Hepatocyte (in vitro differentiated cells): ENCODE results near the gene GRB10. TPM values are rescaled to one million over a fixed set of nuclear protein-coding genes. Genes with fewer than 3 reads are reported as not detected.

Experiments
- DNase-seq: peaks from one replicate; pipeline ENCODE4 v3.0.0-alpha.2; 2016; ENCODE audit warnings: low spot score
- H2AFZ ChIP-seq: fragments of 200-600 bp; sonication (generic); 2 replicates; pipeline ENCODE4 v1.6.0; 2016; ENCODE audit warnings: antibody characterized with exemption, mild to moderate bottlenecking
- H3K27ac ChIP-seq: fragments of 200-600 bp; sonication (generic); 2 replicates; pipeline ENCODE4 v1.5.1; 2016; ENCODE audit warnings: mild to moderate bottlenecking
- H3K27me3 ChIP-seq: fragments of 200-600 bp; sonication (generic); 2 replicates; pipeline ENCODE4 v1.6.1; 2016
- H3K36me3 ChIP-seq: fragments of 200-600 bp; sonication (generic); replicated peaks from 2 replicates; pipeline ENCODE4 v1.5.1; 2016; ENCODE audit warnings: low read depth; ENCODE audit not compliant: insufficient read depth
- H3K4me1 ChIP-seq: fragments of 200-600 bp; sonication (generic); 2 replicates; pipeline ENCODE4 v1.5.1; 2016; ENCODE audit warnings: mild to moderate bottlenecking, moderate library complexity; ENCODE audit not compliant: insufficient read depth
- H3K4me2 ChIP-seq: fragments of 200-600 bp; sonication (generic); 2 replicates; pipeline ENCODE4 v1.6.0; 2016
- H3K4me3 ChIP-seq: fragments of 200-600 bp; sonication (generic); 2 replicates; pipeline ENCODE4 v1.5.1; 2016; ENCODE audit warnings: mild to moderate bottlenecking
- H3K79me2 ChIP-seq: fragments of 200-600 bp; sonication (generic); 2 replicates; pipeline ENCODE4 v1.6.0; 2017; ENCODE audit warnings: mild to moderate bottlenecking
- H3K9me2 ChIP-seq: fragments of 200-600 bp; sonication (generic); replicated peaks from 2 replicates; pipeline ENCODE4 v1.6.0; 2017; ENCODE audit warnings: mild to moderate bottlenecking; ENCODE audit not compliant: insufficient read depth
- H3K9me3 ChIP-seq: fragments of 200-600 bp; sonication (generic); 2 replicates; pipeline ENCODE4 v1.5.1; 2016; ENCODE audit warnings: low read depth, mild to moderate bottlenecking
- H4K20me1 ChIP-seq: fragments of 200-600 bp; sonication (generic); 2 replicates; pipeline ENCODE4 v1.6.0; 2016; ENCODE audit warnings: mild to moderate bottlenecking; ENCODE audit not compliant: insufficient read depth, poor library complexity, severe bottlenecking
- EZH2 ChIP-seq: fragments of 200-600 bp; sonication (generic); IDR thresholded peaks from 2 replicates; pipeline ENCODE4 v1.6.1; 2016; ENCODE audit warnings: antibody characterized with exemption, mild to moderate bottlenecking, borderline replicate concordance
- EZH2phosphoT487 ChIP-seq: fragments of 200-600 bp; sonication (generic); IDR thresholded peaks from one replicate; pipeline ENCODE4 v1.6.1; 2018; ENCODE audit warnings: antibody characterized with exemption, mild to moderate bottlenecking, low read depth, moderate library complexity; ENCODE audit not compliant: unreplicated experiment, severe bottlenecking
- WGBS: methylation state at CpG from one replicate; pipeline ENCODE4 v1.1.6; 2016; ENCODE audit warnings: low lambda C conversion rate; ENCODE audit errors: missing lambda C conversion rate; 5-methylcytosine and 5-hydroxymethylcytosine counted together
- polyA plus RNA-seq: library from polyadenylated mRNA; unstranded; fragments of >200 nt; fragmentation: Nextera tagmentation; extraction: Ambion mirVana; gene quantifications from 2 replicates; pipeline ENCODE4 v1.2.1, GENCODE V29; 2016
- total RNA-seq: library from RNA; depleted of rRNA; stranded (reverse); fragments of >200 nt; gene quantifications from 2 replicates; pipeline ENCODE4 v1.2.3, GENCODE V29; 2014
- TF ChIP-seq, protein P1 (sequence below): fragments of 200-600 bp; sonication (generic); IDR thresholded peaks from 2 replicates; pipeline ENCODE4 v1.5.1; 2016; ENCODE audit warnings: antibody characterized with exemption, mild to moderate bottlenecking; ENCODE audit not compliant: poor library complexity

The GRB10 gene
- total and polyA plus RNA-seq, 2 experiments from 2014 or later: 47.6 to 65.9 TPM

DNA sequence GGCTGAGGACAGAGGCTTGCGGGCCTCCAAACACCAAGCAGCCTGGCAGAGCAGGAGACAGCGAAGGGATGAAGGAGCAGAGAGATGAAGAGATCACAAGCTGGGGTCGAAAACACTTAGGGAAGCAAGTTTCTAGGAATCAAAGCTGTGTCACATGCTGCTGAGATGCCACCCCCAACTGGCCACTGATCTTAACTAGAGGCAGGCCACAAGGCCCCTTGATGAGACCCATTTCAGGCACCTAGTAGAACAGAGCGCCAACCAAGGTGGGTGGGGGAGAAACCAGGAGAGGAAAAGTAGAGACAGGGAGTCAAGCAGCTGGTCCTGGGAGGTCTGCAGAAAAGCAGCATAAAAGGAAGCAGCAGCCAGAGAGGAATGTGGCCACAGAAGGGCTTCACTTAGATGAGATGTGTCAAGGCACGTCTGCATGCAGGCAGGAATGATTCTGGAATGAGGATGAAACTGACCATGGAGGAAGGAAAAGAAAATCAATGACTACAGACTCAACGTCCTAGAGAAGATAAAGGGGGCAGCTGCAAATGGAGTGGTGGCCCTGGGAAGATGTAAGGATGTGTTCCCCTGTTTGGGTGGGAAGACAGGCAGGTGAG is 132.5 kb downstream of the GRB10 start:
- Histone ChIP-seq H3K79me2 (peaks cover 7% of the 10 kb centered on the region), H2AFZ (no peak overlapping the region), H4K20me1 (no peaks in the 10 kb centered on the region), H3K9me3 (no peaks in the 10 kb centered on the region), H3K36me3 (no peaks in the 10 kb centered on the region), H3K27me3 (no peaks in the 10 kb centered on the region), H3K4me3 (no peak overlapping the region), H3K27ac (no peak overlapping the region), H3K4me2 (no peak overlapping the region), H3K4me1 (peaks cover 10% of the 10 kb centered on the region), H3K9me2 (no peaks in the 10 kb centered on the region)
- no peak for TF ChIP-seq EZH2phosphoT487
- no peak for TF ChIP-seq EZH2
- TF ChIP-seq, protein P1, sequence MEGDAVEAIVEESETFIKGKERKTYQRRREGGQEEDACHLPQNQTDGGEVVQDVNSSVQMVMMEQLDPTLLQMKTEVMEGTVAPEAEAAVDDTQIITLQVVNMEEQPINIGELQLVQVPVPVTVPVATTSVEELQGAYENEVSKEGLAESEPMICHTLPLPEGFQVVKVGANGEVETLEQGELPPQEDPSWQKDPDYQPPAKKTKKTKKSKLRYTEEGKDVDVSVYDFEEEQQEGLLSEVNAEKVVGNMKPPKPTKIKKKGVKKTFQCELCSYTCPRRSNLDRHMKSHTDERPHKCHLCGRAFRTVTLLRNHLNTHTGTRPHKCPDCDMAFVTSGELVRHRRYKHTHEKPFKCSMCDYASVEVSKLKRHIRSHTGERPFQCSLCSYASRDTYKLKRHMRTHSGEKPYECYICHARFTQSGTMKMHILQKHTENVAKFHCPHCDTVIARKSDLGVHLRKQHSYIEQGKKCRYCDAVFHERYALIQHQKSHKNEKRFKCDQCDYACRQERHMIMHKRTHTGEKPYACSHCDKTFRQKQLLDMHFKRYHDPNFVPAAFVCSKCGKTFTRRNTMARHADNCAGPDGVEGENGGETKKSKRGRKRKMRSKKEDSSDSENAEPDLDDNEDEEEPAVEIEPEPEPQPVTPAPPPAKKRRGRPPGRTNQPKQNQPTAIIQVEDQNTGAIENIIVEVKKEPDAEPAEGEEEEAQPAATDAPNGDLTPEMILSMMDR: no peak
- DNase-seq: no peak
- WGBS: 91% methylated on average over 6 of the region's 6 CpGs

DNA sequence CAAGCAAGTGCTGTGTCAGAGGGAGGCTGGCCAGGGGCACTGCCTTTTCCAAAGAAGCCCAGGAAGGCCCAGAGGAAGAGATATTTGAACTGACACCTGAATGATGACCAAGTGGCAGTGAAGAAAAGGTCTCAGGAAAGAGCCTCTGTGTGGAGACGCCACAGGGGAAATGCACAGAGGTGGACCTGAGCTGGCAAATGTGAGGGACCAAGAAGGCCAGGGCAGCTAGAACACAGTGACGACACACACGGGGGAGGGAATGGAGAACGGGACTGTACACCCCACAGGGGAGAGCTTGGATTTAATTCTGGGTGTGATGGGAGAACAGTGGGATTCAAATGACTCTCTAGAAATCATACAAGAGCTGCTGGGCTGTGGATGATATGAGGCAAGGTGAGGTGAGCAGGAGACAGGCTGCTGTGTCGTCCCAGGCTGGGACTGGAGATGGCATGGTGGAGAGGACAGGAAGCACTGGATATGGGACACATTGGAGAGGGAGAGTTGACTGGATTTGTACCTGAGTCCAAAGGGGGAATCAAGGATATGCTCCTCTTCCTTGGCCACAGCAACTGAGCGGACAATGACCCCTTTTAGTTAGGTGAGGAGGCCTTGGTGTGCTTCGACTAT is 133.3 kb downstream of the GRB10 start:
- no peak overlapping the region for H3K27ac ChIP-seq
- peaks cover 10% of the 10 kb centered on the region for H3K4me1 ChIP-seq
- no peak for TF ChIP-seq EZH2
- no peak for TF ChIP-seq EZH2phosphoT487
- TF ChIP-seq, protein P1: no peak
- H3K9me2 ChIP-seq: no peaks in the 10 kb centered on the region
- 98% methylated on average over 7 of the region's 7 CpGs for WGBS
- no peak for DNase-seq
- H3K36me3 ChIP-seq: no peaks in the 10 kb centered on the region
- H3K9me3 ChIP-seq: no peaks in the 10 kb centered on the region
- H3K27me3 ChIP-seq: no peaks in the 10 kb centered on the region
- no peak overlapping the region for H3K4me2 ChIP-seq
- H2AFZ ChIP-seq: no peak overlapping the region
- peaks cover 10% of the 10 kb centered on the region for H3K79me2 ChIP-seq
- H3K4me3 ChIP-seq: no peak overlapping the region
- H4K20me1 ChIP-seq: no peaks in the 10 kb centered on the region

DNA sequence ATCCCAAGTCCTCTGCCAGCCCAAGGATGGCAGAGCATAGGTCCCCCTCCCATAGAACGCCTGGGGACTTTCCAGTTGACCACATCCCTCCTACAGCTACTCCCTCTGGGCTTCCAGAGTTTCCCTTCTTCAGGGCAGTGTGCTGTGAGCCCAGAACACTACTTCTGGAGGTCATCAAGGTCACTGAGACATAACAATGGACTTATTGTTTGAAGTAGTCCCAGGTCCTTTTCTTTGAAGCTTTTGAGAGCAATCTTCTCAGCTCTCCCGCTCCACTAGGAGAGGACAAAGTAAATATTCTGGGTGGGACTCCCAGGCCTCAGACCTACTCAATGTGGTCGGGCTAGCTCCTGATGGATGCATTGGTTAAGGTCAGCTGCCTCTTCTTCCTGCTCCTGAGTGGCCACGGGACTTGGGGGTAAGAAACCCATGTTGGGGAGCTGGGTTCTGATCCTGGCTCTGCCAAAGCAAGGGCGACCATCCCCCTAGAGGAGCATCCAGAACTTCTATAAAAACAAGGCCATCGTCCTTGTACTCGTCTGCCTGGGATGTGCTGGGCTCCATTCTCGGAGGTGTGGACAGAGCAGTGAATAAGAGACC is 134.0 kb downstream of the GRB10 start:
- Histone ChIP-seq H3K36me3 (no peaks in the 10 kb centered on the region), H2AFZ (no peak overlapping the region), H3K4me2 (no peak overlapping the region), H3K9me3 (no peaks in the 10 kb centered on the region), H3K79me2 (peaks cover 12% of the 10 kb centered on the region), H3K9me2 (no peaks in the 10 kb centered on the region), H3K4me3 (no peak overlapping the region), H3K27me3 (no peaks in the 10 kb centered on the region), H3K27ac (no peak overlapping the region), H3K4me1 (peaks cover 10% of the 10 kb centered on the region), H4K20me1 (no peaks in the 10 kb centered on the region)
- DNase-seq: no peak
- 94% methylated on average over 8 of the region's 8 CpGs for WGBS
- TF ChIP-seq EZH2phosphoT487: no peak
- no peak for TF ChIP-seq EZH2
- TF ChIP-seq, protein P1: no peak
